ENCODE results near the gene PDSS2. TPM values are rescaled to one million over a fixed set of nuclear protein-coding genes. Genes with fewer than 3 reads are reported as not detected.

Gene PDSS2
- total and polyA plus RNA-seq, 11 donors, result 7.2 to 24.4 (median 14.4) TPM

DNA sequence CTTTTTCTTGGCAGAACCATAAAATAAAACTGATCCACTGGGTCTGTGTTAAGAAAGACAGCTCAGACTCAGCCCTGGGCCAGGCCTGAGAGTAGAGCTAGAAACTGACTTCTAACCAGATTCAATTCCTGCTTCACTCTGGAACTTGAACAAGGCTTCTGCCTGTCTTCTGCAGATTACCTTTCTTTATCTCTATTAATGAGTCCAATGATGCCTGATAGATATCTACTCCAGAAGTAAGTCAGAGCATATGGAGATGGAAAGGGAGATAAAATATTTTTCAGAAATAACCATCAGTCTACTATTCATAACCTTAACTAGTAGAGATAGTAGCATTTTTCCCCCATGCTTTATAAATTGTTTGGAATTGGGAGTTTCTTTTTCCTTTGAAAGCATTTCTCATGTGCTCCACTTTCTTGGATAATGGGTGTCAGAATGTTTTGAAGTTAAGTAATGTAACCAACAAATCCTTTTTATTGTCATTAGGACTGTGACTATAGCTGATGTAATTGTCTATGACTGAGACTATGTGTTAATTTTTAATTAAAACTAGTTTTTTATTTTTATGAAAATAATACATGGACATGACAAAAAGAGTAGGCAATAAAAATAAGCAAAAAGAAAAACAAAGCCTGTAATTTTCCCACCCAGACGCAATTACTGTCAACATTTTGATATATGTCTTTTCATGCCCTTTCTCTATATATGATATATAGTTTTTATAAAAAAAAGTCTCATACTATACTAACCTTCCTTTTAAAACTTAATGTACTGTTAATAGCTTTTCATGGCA, 37.7 kb upstream of the PDSS2 start:
- no peaks in the 10 kb centered on the region for H3K36me3 ChIP-seq
- TF ChIP-seq CTCF (IDR thresholded peaks at IDR 0.05), result no peak
- TF ChIP-seq POLR2A (IDR thresholded peaks at IDR 0.05), result no peak
- 89 to 95% (median 92%) methylated on average over 1 of the region's 1 CpG for WGBS, 4 donors
- peaks cover 0 to 3% (median 0%) of the 10 kb centered on the region in 9 donors for H3K27me3 ChIP-seq
- DNase-seq (no peak), ATAC-seq (no peak)
- no peaks in the 10 kb centered on the region for H3K9me3 ChIP-seq
- H3K4me3 ChIP-seq, result no peak overlapping the region
- intact Hi-C loops (cut with DNase I), result loop anchor here in 6 of 10 donors (5.0 to 10.0 kb wide), 5 partner anchors 35 to 178 kb away; no protein-coding TSS in a partner anchor
- peak overlapping the region in 10 of 12 donors; percentile 21 to 90 (median 84) for H3K27ac ChIP-seq
- peaks cover 3 to 72% (median 55%) of the 10 kb centered on the region in 12 donors for H3K4me1 ChIP-seq

GRCh38 chr6:107495971-107496370, 36.6 kb upstream of the PDSS2 start:
- Histone ChIP-seq H3K36me3 (no peaks in the 10 kb centered on the region), H3K4me3 (peak overlapping the region in 1 of 12 donors; percentile 10), H3K27me3 (peaks cover 0 to 14% (median 0%) of the 10 kb centered on the region in 9 donors), H3K27ac (peak overlapping the region; percentile 72 to 90 (median 84)), H3K9me3 (no peaks in the 10 kb centered on the region), H3K4me1 (peaks cover 3 to 78% (median 55%) of the 10 kb centered on the region in 12 donors)
- DNase-seq (no peak), ATAC-seq (no peak)
- intact Hi-C loops (cut with DNase I), result loop anchor here in 6 of 10 donors (5.0 to 10.0 kb wide), 5 partner anchors 36 to 179 kb away; no protein-coding TSS in a partner anchor
- TF ChIP-seq POLR2A (IDR thresholded peaks at IDR 0.05), result no peak
- TF ChIP-seq CTCF (IDR thresholded peaks at IDR 0.05), result no peak
- 15 to 22% (median 20%) methylated on average over 2 of the region's 2 CpGs for WGBS, 4 donors

DNA sequence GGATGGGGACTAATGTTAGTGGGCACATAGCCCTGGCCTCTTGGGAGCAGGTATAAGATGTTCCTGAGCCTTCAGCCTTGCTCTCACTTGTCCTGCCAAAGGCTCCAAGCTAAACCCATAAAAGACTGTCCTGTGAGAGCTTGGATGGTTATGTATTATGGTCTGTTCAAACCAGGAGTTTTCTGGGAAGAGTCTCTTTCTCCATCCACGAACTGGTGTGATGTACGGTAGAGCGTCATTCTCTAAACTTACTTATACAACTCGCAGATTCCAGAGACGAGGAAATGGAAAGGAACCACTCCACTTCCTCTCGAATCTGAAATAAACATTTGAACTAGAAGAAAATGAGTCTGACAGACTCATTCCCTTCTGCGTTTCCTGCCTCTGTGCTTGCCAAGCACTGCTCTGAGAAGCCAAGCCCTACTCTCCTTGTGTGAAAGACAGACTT, 35.9 kb upstream of the PDSS2 start:
- ATAC-seq (peak in 2 of 4 donors; percentile 14 to 31), DNase-seq (peak in 4 of 5 donors; percentile 35 to 39 (median 36))
- Histone ChIP-seq H3K36me3 (no peaks in the 10 kb centered on the region), H3K27me3 (peaks cover 0 to 16% (median 0%) of the 10 kb centered on the region in 9 donors), H3K4me1 (peaks cover 3 to 78% (median 58%) of the 10 kb centered on the region in 12 donors), H3K27ac (peak overlapping the region; percentile 72 to 90 (median 84)), H3K9me3 (no peaks in the 10 kb centered on the region), H3K4me3 (peak overlapping the region in 8 of 12 donors; percentile 2 to 96 (median 20))
- TF ChIP-seq POLR2A (IDR thresholded peaks at IDR 0.05) (no peak), CTCF (IDR thresholded peaks at IDR 0.05) (no peak)
- intact Hi-C loops (cut with DNase I), result loop anchor here in 6 of 10 donors (5.0 to 10.0 kb wide), 5 partner anchors 37 to 180 kb away; no protein-coding TSS in a partner anchor
- WGBS, 4 donors, result 2 to 12% (median 7%) methylated on average over 7 of the region's 7 CpGs

All from heart left ventricle (tissue), 16 donors.